Airway epithelial cell (primary cell): ENCODE data around the gene CCNB2. TPM values are rescaled to one million over a fixed set of nuclear protein-coding genes. Genes with fewer than 3 reads are reported as not detected.

Source experiments
- total RNA-seq: library from RNA; depleted of rRNA; stranded (reverse); fragments of >200 nt; gene quantifications from 2 replicates; pipeline ENCODE4 v1.2.3, GENCODE V29; 2015

The CCNB2 gene
- 61.9 and 64.3 TPM in 2 replicates for total RNA-seq

GRCh38 chr15:59104912-59105732 lies at the start of gene CCNB2:
TSS of gene CCNB2 (plus strand) at chr15:59105146. CDS start at chr15:59105269, 123 bp downstream.

Other genes starting within 250 kb of the CCNB2 start
- gene SLTM, start 171.5 kb upstream of the CCNB2 start, total RNA-seq = 41.3 and 51.0 TPM in 2 replicates
- 11.0 and 19.6 TPM in 2 replicates for gene RNF111, start 117.5 kb upstream of the CCNB2 start, total RNA-seq
- not detected in 2 replicates for gene LDHAL6B, start 101.7 kb downstream of the CCNB2 start, total RNA-seq